ENCODE data around the gene BCL7A. TPM values are rescaled to one million over a fixed set of nuclear protein-coding genes. Genes with fewer than 3 reads are reported as not detected.

BCL7A gene
- polyA plus RNA-seq, 1 experiment: 3.4 TPM

DNA sequence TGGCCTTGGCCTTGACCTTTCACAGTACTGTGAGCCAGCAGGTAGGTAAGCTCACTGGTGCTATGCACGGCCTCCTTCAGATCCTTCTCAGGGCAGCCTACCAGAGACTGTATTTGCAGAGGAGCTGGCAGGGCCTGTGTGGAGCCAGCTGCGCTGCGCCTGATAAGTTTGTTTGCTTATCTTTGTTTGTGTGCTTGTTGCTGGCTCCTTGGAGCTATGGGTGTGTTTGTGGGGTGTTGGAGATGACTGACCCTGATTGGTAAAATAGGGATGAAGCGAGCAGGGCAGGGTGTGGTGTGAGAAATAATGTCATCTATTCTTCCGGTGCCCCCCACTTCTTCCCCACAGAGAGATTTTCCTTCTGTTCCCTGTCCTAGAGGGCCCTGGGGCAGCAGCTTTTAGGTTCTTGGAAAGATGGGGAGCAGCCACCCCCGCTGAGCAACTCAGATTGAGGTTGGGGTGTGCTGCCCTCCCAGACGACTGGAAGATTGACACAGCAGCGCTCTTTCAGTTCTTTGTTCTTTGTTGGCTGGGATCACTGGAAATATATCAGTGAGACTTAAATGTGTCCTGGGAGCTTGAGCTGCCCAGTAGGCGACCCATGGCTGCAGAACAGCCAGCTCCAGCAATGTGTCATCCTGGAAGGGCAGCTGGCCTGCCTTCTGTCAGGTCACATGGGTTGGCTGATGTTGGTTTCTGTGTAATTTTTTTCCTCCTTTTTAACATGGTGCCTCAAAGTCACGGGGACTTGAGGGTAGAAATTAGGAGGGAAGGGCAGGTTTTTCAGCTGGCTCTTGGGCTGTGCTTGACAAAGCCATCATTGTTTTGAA is 76.5 kb downstream of the BCL7A start:
- Histone ChIP-seq H3K4me3 (ENCODE audit: low read depth, low read length) (no peak overlapping the region), H3K27me3 (ENCODE audit: control insufficient read depth, insufficient read depth, low read length) (no peaks in the 10 kb centered on the region), H3K36me3 (ENCODE audit: control insufficient read depth, insufficient read depth, low read length) (no peaks in the 10 kb centered on the region)
- TF ChIP-seq, protein P1, sequence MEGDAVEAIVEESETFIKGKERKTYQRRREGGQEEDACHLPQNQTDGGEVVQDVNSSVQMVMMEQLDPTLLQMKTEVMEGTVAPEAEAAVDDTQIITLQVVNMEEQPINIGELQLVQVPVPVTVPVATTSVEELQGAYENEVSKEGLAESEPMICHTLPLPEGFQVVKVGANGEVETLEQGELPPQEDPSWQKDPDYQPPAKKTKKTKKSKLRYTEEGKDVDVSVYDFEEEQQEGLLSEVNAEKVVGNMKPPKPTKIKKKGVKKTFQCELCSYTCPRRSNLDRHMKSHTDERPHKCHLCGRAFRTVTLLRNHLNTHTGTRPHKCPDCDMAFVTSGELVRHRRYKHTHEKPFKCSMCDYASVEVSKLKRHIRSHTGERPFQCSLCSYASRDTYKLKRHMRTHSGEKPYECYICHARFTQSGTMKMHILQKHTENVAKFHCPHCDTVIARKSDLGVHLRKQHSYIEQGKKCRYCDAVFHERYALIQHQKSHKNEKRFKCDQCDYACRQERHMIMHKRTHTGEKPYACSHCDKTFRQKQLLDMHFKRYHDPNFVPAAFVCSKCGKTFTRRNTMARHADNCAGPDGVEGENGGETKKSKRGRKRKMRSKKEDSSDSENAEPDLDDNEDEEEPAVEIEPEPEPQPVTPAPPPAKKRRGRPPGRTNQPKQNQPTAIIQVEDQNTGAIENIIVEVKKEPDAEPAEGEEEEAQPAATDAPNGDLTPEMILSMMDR (IDR thresholded peaks at IDR 0.05; ENCODE audit: insufficient read depth, low read depth, low read length): no peak
- CTCF ChIA-PET: interaction anchor here (0.6 to 4.4 kb wide), 6 partner anchors 9 to 46 kb away, joined by 3 to 21 read pairs (median 4); no protein-coding TSS in a partner anchor
- POLR2A ChIA-PET: no interaction called here
- no peak for DNase-seq (ENCODE audit: low read depth)

DNA sequence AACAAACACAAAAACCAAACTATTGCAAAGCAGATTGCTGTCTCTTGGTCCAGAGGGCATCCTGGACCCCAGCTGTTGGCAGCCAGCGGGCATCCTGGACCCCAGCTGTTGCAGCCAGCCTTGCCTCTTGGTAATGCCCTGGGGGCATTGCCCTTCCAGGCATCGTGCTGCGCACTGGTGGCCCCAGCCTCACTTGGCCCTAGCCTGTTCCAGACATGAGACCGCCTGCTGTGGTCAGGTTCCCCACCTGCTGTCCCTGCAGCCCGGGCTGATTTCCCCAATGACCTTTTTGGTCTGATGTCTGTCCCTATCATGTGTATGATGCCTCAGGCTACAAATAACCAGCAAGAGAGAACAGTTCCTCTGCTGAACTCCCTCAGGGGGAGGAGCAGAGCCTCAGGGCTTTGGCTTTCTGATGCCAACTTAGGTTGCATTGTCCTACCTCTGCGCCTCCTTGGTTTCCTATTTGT is 77.6 kb downstream of the BCL7A start:
- TF ChIP-seq, protein P1 (IDR thresholded peaks at IDR 0.05; ENCODE audit: insufficient read depth, low read depth, low read length): no peak
- ChIA-PET POLR2A (no interaction called here), CTCF (interaction anchor here (1.0 to 4.4 kb wide), 3 partner anchors 18 to 45 kb away, joined by 3 to 21 read pairs (median 7); no protein-coding TSS in a partner anchor)
- no peak for DNase-seq (ENCODE audit: low read depth)
- H3K27me3 ChIP-seq (ENCODE audit: control insufficient read depth, insufficient read depth, low read length): no peaks in the 10 kb centered on the region
- no peaks in the 10 kb centered on the region for H3K36me3 ChIP-seq (ENCODE audit: control insufficient read depth, insufficient read depth, low read length)
- no peak overlapping the region for H3K4me3 ChIP-seq (ENCODE audit: low read depth, low read length)

DNA sequence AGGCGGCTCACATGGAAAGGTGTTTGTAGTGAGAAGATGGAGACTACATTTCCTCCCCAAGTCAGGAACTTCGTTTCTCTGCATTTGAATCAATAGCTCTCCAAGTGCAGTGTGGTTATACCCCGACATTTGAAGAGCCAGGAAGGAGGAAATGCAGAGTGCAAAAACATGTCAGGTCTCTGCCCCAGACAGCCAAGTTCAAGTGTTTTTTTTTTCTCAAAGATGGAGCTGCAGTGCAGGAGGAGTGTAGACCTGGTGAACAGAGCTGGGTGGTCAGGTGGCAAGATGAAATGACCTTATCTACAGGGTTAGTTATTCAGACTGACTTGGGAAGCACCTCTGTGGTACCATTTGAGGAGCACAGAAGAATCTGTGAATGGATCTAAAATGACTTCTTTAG is 78.2 kb downstream of the BCL7A start:
- no peak for DNase-seq (ENCODE audit: low read depth)
- ChIA-PET CTCF (interaction anchor here (1.0 to 4.4 kb wide), 3 partner anchors 8 to 45 kb away, joined by 3 to 21 read pairs (median 5); no protein-coding TSS in a partner anchor), POLR2A (no interaction called here)
- Histone ChIP-seq H3K4me3 (ENCODE audit: low read depth, low read length) (no peak overlapping the region), H3K27me3 (ENCODE audit: control insufficient read depth, insufficient read depth, low read length) (no peaks in the 10 kb centered on the region), H3K36me3 (ENCODE audit: control insufficient read depth, insufficient read depth, low read length) (0 out of 2 replicates have a peak, but pooled peaks cover under 1% of the 10 kb centered on the region)
- TF ChIP-seq, protein P1 (IDR thresholded peaks at IDR 0.05; ENCODE audit: insufficient read depth, low read depth, low read length): no peak

DNA sequence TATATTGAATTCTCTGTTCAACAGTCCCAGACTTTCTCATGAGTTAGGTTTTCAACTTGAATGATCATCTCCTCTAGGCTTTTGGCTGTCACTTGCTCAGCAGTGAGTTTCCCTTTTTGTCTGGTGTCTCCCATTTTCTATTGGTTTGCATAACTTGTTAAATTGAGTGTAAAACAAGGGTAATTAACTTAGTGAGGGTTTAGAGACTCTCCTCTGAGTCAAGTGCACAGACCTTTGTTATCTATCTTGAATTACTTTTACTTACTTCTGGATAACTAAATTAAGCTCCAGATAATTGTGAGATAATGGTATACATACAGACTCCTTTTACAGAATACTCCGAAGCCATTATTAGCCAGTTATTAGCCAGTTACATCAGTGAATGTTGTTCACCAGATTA is 78.9 kb downstream of the BCL7A start:
- DNase-seq (ENCODE audit: low read depth): no peak
- no peak overlapping the region for H3K4me3 ChIP-seq (ENCODE audit: low read depth, low read length)
- POLR2A ChIA-PET: no interaction called here
- H3K36me3 ChIP-seq (ENCODE audit: control insufficient read depth, insufficient read depth, low read length): 0 out of 2 replicates have a peak, but pooled peaks cover 1% of the 10 kb centered on the region
- no peaks in the 10 kb centered on the region for H3K27me3 ChIP-seq (ENCODE audit: control insufficient read depth, insufficient read depth, low read length)
- CTCF ChIA-PET: interaction anchor here (0.7 to 1.7 kb wide), 2 partner anchors 9 to 90 kb away, joined by 3 to 5 read pairs; no protein-coding TSS in a partner anchor
- TF ChIP-seq, protein P1 (IDR thresholded peaks at IDR 0.05; ENCODE audit: insufficient read depth, low read depth, low read length): no peak

DNA sequence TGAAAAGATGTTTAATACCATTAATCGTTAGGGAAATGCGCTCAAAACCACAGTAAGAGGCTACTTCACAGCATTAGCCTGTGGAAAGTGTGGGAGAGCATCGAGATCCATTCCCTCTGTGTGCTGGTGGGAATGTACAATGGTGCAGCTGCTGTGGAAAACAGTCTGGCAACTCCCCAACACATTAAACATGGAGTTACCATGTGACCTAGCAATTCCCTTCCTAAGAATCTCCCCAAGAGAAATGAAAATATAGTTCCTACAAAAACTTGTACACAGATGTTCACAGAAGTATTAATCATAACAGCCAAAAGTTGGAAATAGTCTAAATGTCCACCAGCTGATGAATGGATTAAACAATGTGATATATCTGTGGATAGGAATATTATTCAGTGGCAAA is 80.6 kb downstream of the BCL7A start:
- H3K36me3 ChIP-seq (ENCODE audit: control insufficient read depth, insufficient read depth, low read length): 0 out of 2 replicates have a peak, but pooled peaks cover 1% of the 10 kb centered on the region
- ChIA-PET POLR2A (no interaction called here), CTCF (no interaction called here)
- TF ChIP-seq, protein P1 (IDR thresholded peaks at IDR 0.05; ENCODE audit: insufficient read depth, low read depth, low read length): no peak
- DNase-seq (ENCODE audit: low read depth): no peak
- no peak overlapping the region for H3K4me3 ChIP-seq (ENCODE audit: low read depth, low read length)
- H3K27me3 ChIP-seq (ENCODE audit: control insufficient read depth, insufficient read depth, low read length): no peaks in the 10 kb centered on the region
